GM12892 (cell line): Measurements from ENCODE around the gene PNPLA1.

ENCODE experiments used
- POLR2A ChIP-seq: IDR thresholded peaks from 2 replicates; pipeline ENCODE4 v1.6.1; 2011; ENCODE audit warnings: low read depth, low read length, control low read depth
- POLR2AphosphoS5 ChIP-seq: IDR thresholded peaks from 2 replicates; pipeline ENCODE4 v1.6.1; 2011; ENCODE audit warnings: low read depth, low read length, control low read depth

DNA sequence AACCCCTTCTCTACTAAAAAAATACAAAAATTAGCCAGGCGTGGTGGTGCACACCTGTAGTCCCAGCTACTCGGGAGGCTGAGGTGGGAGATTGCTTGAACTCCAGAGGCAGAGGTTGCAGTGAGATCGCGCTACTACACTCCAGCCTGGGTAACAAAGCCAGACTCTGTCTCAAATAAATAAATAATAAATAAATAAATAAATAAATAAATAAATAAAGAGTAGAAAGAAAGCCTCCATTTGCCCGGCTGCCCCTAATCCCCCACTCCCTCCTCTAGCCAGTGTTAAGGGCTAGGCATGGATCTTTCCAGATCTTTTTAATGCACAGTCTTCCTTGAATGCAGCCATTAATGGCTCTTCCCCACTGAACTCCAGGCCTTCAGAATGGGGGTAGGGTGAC, 3.2 kb downstream of the PNPLA1 start:
- TF ChIP-seq POLR2A, result no peak
- TF ChIP-seq POLR2AphosphoS5, result no peak
